Liver (tissue), 9 donors: ENCODE results near the gene DIAPH2. TPM values are rescaled to one million over a fixed set of nuclear protein-coding genes. Genes with fewer than 3 reads are reported as not detected.

ENCODE experiments used
- DNase-seq: peaks from one replicate; pipeline ENCODE4 v3.0.0-alpha.2; 2017; ENCODE audit warnings: low spot score
- H3K27ac ChIP-seq, 2 donors: one replicate each; pipeline ENCODE4 v1.7.0; 2013; ENCODE audit warnings: inconsistent platforms in 2 of 2, low read length in 2 of 2, control low read depth in 1 of 2, low read depth in 1 of 2, mild to moderate bottlenecking in 1 of 2
- H3K27me3 ChIP-seq, 4 donors: one replicate each; pipeline versions ENCODE4 v1.6.1 to v1.7.0; 2013; ENCODE audit warnings: low read length in 3 of 4, inconsistent platforms in 1 of 4, mild to moderate bottlenecking in 1 of 4, moderate library complexity in 1 of 4; ENCODE audit not compliant: control insufficient read depth in 4 of 4, insufficient read depth in 4 of 4
- H3K36me3 ChIP-seq, 4 donors: one replicate each; pipeline versions ENCODE4 v1.6.1 to v1.7.0; 2013; ENCODE audit warnings: low read length in 3 of 4, mild to moderate bottlenecking in 3 of 4, low read depth in 1 of 4, moderate library complexity in 1 of 4; ENCODE audit not compliant: control insufficient read depth in 4 of 4, insufficient read depth in 3 of 4
- H3K4me1 ChIP-seq, 4 donors: one replicate each; pipeline versions ENCODE4 v1.6.1 to v1.7.0; 2013; ENCODE audit warnings: low read length in 3 of 4, mild to moderate bottlenecking in 3 of 4, moderate library complexity in 1 of 4; ENCODE audit not compliant: control insufficient read depth in 4 of 4, insufficient read depth in 4 of 4
- H3K4me3 ChIP-seq, 3 donors: one replicate each; pipeline versions ENCODE4 v1.6.1 to v1.7.0; 2013; ENCODE audit warnings: low read length in 3 of 3, control low read depth in 1 of 3, low read depth in 1 of 3, mild to moderate bottlenecking in 1 of 3
- H3K9ac ChIP-seq, 2 donors: one replicate each; pipeline ENCODE4 v1.7.0; 2013; ENCODE audit warnings: low read length in 2 of 2, mild to moderate bottlenecking in 2 of 2, moderate library complexity in 2 of 2, control low read depth in 1 of 2, low read depth in 1 of 2
- H3K9me3 ChIP-seq, 4 donors: one replicate each; pipeline versions ENCODE4 v1.6.1 to v1.7.0; 2013; ENCODE audit warnings: low read length in 3 of 4; ENCODE audit not compliant: control insufficient read depth in 4 of 4
- ATF3 ChIP-seq: IDR thresholded peaks from 2 replicates; pipeline ENCODE4 v1.6.1; 2016; ENCODE audit warnings: antibody characterized with exemption
- CTCF ChIP-seq: fragments of 150-350 bp; IDR thresholded peaks from 2 replicates; pipeline ENCODE4 v1.5.1; 2017; ENCODE audit warnings: improper control_type of control experiment, low read depth, low read length; ENCODE audit not compliant: missing input control
- EGR1 ChIP-seq, 2 donors: IDR thresholded peaks; 2 replicates each; pipeline ENCODE4 v1.6.1; 2016 to 2018; ENCODE audit warnings: antibody characterized with exemption in 2 of 2, low read depth in 2 of 2
- FOXA1 ChIP-seq: IDR thresholded peaks from 2 replicates; pipeline ENCODE4 v1.6.1; 2016; ENCODE audit warnings: antibody characterized with exemption
- FOXA2 ChIP-seq: IDR thresholded peaks from 2 replicates; pipeline ENCODE4 v1.6.1; 2016; ENCODE audit warnings: antibody characterized with exemption
- GABPA ChIP-seq, 2 donors: IDR thresholded peaks in 1 of 2; conservative IDR thresholded peaks in 1 of 2; 2 replicates each; pipeline ENCODE4 v1.6.1; 2016; ENCODE audit warnings: antibody characterized with exemption in 2 of 2, mild to moderate bottlenecking in 1 of 2, moderate library complexity in 1 of 2
- HNF4A ChIP-seq, 2 donors: conservative IDR thresholded peaks; 2 replicates each; pipeline ENCODE4 v1.6.1; 2016; ENCODE audit warnings: antibody characterized with exemption in 2 of 2, mild to moderate bottlenecking in 2 of 2
- HNF4G ChIP-seq: IDR thresholded peaks from 2 replicates; pipeline ENCODE4 v1.6.1; 2016; ENCODE audit warnings: antibody characterized with exemption
- JUND ChIP-seq, 2 donors: IDR thresholded peaks; 2 replicates each; pipeline ENCODE4 v1.6.1; 2016; ENCODE audit warnings: antibody characterized with exemption in 2 of 2
- NR2F2 ChIP-seq: IDR thresholded peaks from 2 replicates; pipeline ENCODE4 v1.6.1; 2016; ENCODE audit warnings: antibody characterized with exemption
- RAD21 ChIP-seq, 2 donors: IDR thresholded peaks; 2 replicates each; pipeline ENCODE4 v1.6.1; 2016; ENCODE audit warnings: antibody characterized with exemption in 2 of 2, mild to moderate bottlenecking in 2 of 2
- REST ChIP-seq: IDR thresholded peaks from 2 replicates; pipeline ENCODE4 v1.6.1; 2016; ENCODE audit warnings: antibody characterized with exemption, mild to moderate bottlenecking
- RXRA ChIP-seq, 2 donors: IDR thresholded peaks; 2 replicates each; pipeline ENCODE4 v1.6.1; 2017 to 2018; ENCODE audit warnings: antibody characterized with exemption in 2 of 2, mild to moderate bottlenecking in 1 of 2
- SP1 ChIP-seq: IDR thresholded peaks from 2 replicates; pipeline ENCODE4 v1.6.1; 2018; ENCODE audit warnings: antibody characterized with exemption, mild to moderate bottlenecking
- TAF1 ChIP-seq: conservative IDR thresholded peaks from 2 replicates; pipeline ENCODE4 v1.6.1; 2016; ENCODE audit warnings: antibody characterized with exemption, mild to moderate bottlenecking
- YY1 ChIP-seq: IDR thresholded peaks from 2 replicates; pipeline ENCODE4 v1.6.1; 2016; ENCODE audit warnings: antibody characterized with exemption, mild to moderate bottlenecking
- WGBS: extraction: QIAGEN DNeasy Blood & Tissue Kit; methylation state at CpG from one replicate; pipeline ENCODE4 v1.1.7; 2013; 5-methylcytosine and 5-hydroxymethylcytosine counted together
- polyA plus RNA-seq, 2 donors: library from polyadenylated mRNA; stranded (reverse) in 1 of 2; unstranded in 1 of 2; fragments of 200-250 nt in 1 of 2; fragments of >200 nt in 1 of 2; fragmentation: Nextera tagmentation in 1 of 2; extraction: Ambion mirVana in 1 of 2; gene quantifications; one replicate each; pipeline versions ENCODE4 v1.2.1 to v1.2.3, GENCODE V29; 2013 to 2015
- total RNA-seq, 2 donors: library from RNA; depleted of rRNA; stranded (reverse); fragments of >200 nt; gene quantifications; one replicate each; pipeline ENCODE4 v1.2.3, GENCODE V29; 2014
- TF ChIP-seq, protein P1 (sequence below): IDR thresholded peaks from 2 replicates; pipeline ENCODE4 v1.6.1; 2016; ENCODE audit warnings: antibody characterized with exemption
- TF ChIP-seq, protein P2 (sequence below): IDR thresholded peaks from 2 replicates; pipeline ENCODE4 v1.6.1; 2016; ENCODE audit warnings: antibody characterized with exemption
- donor health status: healthy.
- donor health status: healthy.
- donor health status: healthy.
- donor health status: healthy.
- donor health status: healthy.

The DIAPH2 gene
- total RNA-seq (10 to 100 TPM in 1 of 2 donors, 1 to 10 TPM in 1; 5.1 to 16.6 TPM), polyA plus RNA-seq (1 to 10 TPM; 2.7 to 5.5 TPM)

GRCh38 chrX:96684339-96685209, at the start of gene DIAPH2:
DIAPH2 (plus strand) TSS chrX:96684842.
- Histone ChIP-seq H3K36me3 (no peaks in the 10 kb centered on the region), H3K27ac (peak within 1 kb of the TSS; percentile 61 to 78), H3K27me3 (no peaks in the 10 kb centered on the region), H3K4me1 (peaks cover 0 to 8% (median 6%) of the 10 kb centered on the region in 4 donors), H3K9ac (peak within 1 kb of the TSS; percentile 38 to 66), H3K9me3 (no peaks in the 10 kb centered on the region), H3K4me3 (peak within 1 kb of the TSS; percentile 73 to 86 (median 83))
- TF ChIP-seq FOXA1 (no peak), JUND (IDR thresholded peaks at IDR 0.05) (no peak), EGR1 (IDR thresholded peaks at IDR 0.05; ENCODE audit: low read depth in 2 of 2) (no peak), CTCF (peak; percentile 32), FOXA2 (no peak), RAD21 (IDR thresholded peaks at IDR 0.05) (peak; percentile 31 to 63), REST (peak; percentile 32), GABPA (IDR thresholded peaks at IDR 0.05 in 1 of 2, conservative IDR thresholded peaks at IDR 0.05 in 1 of 2) (no peak), RXRA (IDR thresholded peaks at IDR 0.05) (peak in 1 of 2 donors; percentile 15), HNF4A (conservative IDR thresholded peaks at IDR 0.05) (peak in 1 of 2 donors; percentile 4), TAF1 (peak; percentile 43), HNF4G (no peak), SP1 (peak; percentile 15), NR2F2 (no peak), YY1 (no peak), ATF3 (no peak)
- TF ChIP-seq, protein P1, sequence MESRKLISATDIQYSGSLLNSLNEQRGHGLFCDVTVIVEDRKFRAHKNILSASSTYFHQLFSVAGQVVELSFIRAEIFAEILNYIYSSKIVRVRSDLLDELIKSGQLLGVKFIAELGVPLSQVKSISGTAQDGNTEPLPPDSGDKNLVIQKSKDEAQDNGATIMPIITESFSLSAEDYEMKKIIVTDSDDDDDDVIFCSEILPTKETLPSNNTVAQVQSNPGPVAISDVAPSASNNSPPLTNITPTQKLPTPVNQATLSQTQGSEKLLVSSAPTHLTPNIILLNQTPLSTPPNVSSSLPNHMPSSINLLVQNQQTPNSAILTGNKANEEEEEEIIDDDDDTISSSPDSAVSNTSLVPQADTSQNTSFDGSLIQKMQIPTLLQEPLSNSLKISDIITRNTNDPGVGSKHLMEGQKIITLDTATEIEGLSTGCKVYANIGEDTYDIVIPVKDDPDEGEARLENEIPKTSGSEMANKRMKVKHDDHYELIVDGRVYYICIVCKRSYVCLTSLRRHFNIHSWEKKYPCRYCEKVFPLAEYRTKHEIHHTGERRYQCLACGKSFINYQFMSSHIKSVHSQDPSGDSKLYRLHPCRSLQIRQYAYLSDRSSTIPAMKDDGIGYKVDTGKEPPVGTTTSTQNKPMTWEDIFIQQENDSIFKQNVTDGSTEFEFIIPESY: no peak
- TF ChIP-seq, protein P2, sequence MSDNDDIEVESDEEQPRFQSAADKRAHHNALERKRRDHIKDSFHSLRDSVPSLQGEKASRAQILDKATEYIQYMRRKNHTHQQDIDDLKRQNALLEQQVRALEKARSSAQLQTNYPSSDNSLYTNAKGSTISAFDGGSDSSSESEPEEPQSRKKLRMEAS: peak; percentile 89
- peak; percentile 59 for DNase-seq
- under 1% methylated on average over 57 of the region's 57 CpGs for WGBS
